HL-60/S4 (cell line): ENCODE measurements around the gene XRCC3.

Source experiments
- in situ Hi-C: fragments of 300-500 bp; cut with MboI; formaldehyde crosslinking; loops from 2 replicates; pipeline ENCODE4 v1.14.3; 2022; ENCODE audit warnings: low sequenced_read_pairs

The XRCC3 gene

DNA sequence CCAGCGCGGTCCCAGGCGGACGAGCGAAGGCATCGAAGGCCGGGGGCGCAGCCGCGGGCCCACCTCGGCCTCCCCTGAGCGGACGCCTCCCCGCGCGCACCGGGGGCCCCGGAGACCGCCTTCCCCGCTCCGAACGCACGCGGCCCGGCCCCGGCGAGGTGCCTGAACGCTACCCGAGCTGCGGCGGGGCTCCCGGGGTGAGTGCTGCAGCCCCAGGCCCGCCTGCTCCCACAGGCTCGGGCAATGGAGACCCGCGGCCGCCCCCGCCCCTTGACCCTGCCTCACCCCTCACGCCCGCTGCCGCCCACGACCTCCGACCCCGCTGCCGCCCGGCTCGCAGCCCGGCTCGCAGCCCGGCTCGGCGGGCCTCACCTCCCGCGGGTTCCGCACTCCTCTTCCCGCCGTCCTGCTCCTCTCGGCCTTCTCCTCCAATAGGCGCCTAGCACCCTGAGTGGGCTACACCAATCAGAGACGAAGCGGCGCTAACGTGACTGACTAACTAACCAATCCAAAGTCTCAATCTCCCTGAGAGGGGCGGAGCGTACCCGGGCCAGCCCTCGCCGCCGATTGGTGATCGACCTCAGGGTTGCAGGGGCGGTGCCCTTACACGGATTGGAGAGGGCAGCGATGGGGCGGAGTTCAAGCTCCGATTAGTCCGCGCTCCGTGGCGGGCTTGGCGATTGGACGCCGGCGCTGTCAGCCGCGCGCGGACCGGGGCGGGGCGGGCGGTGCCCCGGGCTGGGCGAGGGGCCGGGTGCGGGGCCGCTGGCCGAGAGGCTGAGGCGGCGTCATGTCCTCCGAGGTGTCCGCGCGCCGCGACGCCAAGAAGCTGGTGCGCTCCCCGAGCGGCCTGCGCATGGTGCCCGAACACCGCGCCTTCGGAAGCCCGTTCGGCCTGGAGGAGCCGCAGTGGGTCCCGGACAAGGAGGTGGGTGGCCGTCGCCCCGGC is at the start of gene XRCC3, which contains the start of gene ZFYVE21:
TSS of gene XRCC3 (minus strand) at position 400 of the 949 bp plus-strand sequence. CDS start 4,364 bp downstream, outside the sequence.
TSS of gene ZFYVE21 (plus strand) at position 759 of the 949 bp plus-strand sequence. CDS start at position 791, 32 bp downstream.
- in situ Hi-C loops, result no loop called here

DNA sequence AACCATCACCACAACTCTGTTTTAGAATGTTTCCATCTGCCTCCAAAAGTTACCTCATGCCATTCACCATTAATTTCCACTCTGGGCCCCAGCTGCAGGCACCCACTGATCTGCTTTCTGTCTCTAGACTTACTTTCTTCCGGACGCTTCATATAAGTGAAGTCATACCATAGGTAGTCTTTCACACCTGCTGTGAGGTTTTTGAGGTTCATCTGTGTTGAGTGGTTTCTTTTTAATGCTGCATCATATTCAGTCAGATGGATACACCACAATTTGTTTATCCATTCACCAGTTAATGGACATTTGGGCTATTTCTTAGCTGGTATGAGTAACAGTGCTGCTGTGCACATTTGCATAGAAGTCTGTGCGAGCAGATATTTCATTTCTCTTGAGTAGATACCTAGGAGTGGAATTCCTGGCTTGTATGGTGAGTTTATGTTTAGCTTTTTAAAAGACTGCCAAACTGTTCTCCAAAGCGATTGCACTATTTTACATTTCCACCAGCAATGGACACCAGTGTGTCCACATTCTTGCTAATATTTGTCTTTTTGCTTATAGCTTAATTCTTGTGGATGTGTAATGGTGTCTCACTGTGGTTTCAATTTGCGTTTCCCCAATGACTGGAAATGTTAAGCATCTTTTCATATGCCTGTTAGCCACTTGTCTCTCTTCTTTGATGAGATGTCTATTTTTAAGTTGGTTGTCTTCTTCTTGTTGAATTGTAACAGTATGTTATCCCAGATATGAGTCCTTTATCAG is 48.7 kb upstream of the XRCC3 start:
- in situ Hi-C loops, result no loop called here

DNA sequence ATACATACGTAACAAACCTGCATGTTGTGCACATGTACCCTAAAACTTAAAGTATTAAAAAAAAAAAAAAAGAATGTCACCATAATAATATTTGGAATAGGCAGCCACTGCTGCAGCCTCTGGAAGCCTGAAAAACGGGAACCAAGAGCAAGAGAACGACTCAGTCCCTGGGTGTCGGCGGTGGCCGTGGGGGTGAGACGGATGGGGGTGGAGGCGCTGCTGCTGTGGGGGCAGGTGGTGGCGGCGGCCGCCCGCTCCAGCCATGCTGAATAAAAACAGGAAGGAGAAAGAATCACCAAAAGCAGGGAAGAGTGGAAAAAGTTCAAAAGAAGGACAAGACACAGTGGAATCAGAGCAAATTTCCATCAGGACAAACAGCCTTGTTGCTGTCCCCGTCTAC is 47.3 kb upstream of the XRCC3 start:
- in situ Hi-C loops, result no loop called here

DNA sequence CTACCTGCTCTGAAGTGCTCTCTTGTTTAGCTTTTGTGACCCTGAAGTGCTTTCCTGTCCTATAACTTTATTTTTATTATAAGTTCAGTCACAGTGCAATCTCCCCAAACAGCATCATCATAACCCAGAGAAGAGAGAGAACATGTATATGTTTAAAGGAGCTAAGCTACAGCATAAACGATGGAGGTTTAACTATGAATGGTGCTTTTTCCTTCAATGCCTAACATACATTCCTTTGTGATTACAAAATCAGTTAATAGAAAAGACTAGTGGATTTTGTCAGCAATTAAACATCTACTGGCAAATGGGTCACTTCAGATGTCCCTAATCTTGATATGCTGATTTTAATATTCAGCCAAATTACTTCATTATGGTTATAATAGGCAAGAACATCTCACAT is 46.8 kb upstream of the XRCC3 start:
- in situ Hi-C loops, result no loop called here

DNA sequence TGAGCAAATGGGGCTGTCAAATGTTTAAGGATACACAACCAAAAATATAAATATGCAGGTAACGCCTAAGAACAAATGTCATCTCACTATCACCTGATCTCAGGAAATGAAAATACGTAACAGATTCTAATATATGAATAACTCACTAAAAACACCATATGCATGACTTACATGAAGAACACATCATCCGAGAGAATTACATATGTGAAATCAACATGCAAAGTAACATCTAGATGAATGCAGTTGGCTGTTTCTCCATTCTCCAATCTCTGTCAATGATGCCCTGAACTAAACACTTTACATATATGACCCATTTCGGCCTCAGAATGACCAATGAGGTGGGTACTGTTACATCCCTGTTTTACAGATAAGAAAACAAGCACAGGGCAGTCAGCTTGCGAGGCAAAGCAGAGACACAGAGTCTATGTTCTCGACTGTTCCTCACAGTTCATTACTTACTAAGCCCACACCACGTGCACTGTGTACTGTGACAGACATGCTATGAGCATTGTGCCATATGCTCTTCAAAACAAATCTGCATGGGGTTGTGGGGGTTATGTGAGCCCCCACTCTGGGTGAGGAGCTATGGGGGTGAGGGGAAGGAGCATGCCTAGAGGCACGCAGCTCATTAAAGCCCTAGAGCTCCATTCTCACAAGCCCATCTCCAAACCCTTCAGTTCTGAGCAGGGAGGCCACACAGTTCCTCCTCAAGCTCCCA is 43.0 kb upstream of the XRCC3 start:
- in situ Hi-C loops, result no loop called here

DNA sequence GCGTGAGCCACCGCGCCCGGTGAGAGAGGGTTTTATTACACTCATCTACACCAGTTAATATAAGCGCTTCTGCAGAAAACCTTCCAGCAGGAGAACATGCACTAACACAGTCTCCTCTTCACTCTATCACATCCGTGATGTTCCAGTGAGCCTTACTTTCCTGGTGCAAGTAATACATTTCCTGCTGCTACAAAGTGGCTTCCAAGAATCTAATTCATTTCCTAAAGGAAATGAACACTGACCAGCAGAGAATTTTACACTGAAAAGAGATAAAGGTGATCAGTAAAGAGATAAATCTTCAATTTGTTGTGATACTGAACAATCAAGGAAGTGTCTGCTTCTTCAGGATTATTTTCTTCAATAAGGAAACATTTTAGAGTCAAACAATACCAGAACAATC is 39.8 kb upstream of the XRCC3 start:
- in situ Hi-C loops, result no loop called here

DNA sequence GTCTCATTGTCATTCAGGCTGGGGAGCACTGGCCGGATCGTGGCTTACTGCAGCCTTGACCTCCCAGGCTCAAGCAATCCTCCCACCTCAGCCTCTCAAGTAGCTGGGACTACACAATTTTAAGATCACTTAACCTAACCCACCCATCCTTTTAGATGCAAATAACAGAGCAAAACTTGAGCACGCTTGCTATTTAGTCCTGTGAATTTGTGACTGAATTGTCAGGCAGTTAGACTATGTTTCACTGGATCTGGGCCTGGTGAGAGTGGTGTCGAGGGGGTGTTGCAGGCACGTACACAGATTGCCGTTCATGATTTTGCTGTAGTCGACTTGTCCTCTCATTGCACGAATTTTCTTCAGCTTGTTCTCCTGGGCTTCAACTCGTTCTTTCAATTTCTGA is 38.5 kb upstream of the XRCC3 start:
- in situ Hi-C loops, result no loop called here

DNA sequence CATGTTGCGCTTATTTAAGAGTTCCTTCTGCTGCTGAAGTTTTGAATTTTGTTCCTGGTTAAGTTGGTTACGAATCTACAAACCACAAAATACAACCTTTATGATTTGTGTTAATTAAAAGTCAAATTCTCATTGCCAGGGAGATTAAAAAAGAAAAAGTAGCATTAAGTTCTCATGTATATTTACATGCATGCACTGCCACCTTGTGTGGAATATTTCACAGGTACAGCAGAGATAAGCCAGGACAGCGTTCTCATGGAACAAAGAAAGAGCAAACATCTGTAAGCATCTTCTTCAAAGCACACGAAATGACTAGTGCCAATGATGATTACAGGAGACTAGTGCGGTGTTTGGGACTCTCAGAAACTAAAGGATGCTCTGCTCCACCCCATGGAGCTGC is 34.6 kb upstream of the XRCC3 start:
- in situ Hi-C loops, result no loop called here

DNA sequence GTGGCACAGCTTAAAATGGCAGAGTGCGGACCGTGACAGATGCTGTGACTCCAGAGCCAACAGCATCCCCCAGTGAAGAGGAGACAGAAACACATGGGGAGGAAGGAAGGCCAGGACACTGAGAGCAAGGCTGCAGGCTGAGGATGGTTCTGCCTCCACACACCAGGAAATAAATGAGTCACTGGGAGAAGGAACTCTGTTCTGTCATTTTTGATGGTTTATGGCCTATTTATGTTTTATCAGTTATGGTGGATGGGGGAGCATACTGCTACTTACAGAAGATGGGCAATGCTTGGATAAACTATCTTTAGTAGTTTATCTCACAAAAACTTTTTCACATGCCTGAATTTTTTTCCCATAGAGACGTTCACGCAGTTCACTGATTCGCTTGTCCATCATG is 34.2 kb upstream of the XRCC3 start:
- in situ Hi-C loops, result no loop called here

DNA sequence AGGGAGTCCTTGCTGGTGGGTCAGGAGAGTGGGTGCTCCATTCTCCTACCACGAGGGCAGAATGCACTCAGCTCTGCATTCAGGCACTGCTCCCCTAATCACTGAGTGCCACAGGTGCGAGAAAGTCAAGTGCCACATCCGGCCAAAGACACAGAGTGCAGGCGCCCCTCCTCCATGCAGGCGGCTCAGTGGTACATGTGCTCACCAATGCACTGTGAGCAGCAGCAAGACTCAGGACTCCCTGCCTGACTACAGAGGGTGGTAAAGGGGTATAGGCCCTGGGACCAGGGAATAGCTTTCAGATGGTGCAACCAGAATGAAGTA is 33.2 kb upstream of the XRCC3 start:
- in situ Hi-C loops, result no loop called here

DNA sequence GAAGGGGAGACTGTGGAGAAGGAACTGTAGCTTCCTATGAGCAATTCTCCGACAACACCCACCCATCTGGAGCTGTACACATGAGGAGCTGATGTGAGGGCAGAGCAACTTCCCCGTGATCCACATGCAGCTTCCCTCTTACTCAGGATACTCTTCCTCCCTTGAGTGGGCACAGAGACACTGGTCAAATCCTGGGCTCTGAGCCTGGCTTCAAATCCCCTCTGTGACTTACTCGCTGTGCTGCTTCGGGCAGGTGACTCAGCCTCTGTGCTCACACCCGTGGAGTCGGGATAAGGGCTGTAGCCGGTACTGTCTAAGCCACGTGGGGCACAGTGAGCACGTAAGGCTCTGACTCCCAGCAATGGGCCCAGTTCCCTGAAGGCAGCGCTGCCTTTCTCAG is 31.4 kb upstream of the XRCC3 start:
- in situ Hi-C loops, result no loop called here

DNA sequence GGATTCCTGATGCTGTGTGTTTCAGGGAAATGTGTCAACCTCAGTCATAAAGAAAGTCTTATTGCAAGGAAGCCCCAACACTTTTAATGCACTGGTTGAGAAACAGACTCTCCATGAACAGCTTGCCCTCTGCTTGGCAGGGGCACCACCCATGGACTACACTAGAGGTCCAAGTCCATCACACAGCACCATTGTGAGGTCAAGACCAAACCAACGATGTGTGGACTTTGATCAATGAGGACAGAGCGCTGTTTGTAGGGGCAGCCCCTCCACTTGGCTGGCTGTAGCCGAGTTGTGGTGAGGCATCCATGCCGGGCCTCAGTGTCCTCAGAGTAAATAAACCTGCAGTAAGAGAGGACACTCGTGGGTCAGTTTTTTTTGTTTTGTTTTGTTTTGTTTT is 30.2 kb upstream of the XRCC3 start:
- in situ Hi-C loops, result no loop called here

DNA sequence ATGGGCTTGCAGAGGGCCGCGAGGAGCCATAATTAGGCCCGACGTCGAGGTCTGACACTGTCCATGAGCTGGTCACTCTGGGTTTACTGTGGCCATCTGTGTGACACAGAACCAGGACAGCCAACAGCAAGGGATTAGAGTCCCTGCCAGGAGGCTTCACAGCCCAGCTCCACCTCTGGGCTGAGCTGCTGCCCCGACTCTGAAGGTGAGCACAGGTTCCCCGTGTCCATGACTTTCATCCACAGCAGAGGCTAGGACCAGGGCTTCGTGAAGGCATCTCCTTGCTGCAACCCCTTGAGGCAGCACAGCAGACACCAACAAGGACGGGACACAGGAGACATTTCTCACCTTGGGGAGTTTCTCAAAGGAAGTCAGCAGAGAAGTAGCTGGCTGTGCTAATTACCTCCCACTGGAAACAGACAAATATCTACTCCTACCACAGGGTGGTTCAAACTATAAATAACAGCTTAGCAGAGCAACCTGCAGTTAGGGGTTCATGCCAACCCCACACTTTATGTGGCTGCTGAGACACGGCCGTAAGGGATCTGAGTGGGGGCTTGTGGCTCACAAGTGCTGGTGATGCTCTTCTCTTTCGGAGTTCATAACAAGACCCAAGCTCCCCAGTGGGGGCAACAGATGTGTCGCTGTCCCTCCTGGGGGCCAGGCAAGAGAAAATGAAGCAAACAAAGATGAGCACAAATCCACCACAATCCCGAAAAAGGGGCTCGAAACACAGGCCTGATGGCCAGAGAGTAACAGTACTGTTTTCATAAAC is 29.6 kb upstream of the XRCC3 start:
- in situ Hi-C loops, result no loop called here

DNA sequence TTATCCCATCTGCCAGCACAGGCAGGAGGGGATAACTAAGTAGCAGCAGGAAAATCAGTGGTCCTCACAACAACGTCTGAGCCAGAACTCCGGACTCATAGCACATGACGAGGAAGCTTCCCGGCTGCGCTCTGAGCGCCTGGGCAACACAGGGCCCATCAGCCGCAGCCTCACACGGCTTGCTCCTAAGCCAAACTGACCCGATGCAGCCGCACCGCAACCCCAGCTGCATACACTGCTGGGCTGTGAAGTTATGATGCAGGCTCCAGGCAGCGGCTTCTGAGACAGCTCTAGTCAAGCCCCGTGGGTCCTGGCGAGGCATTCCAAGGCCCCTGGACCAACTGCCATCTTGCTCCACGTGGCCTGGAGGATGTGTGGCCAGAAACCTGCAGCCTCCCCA is 28.4 kb upstream of the XRCC3 start:
- in situ Hi-C loops, result no loop called here

DNA sequence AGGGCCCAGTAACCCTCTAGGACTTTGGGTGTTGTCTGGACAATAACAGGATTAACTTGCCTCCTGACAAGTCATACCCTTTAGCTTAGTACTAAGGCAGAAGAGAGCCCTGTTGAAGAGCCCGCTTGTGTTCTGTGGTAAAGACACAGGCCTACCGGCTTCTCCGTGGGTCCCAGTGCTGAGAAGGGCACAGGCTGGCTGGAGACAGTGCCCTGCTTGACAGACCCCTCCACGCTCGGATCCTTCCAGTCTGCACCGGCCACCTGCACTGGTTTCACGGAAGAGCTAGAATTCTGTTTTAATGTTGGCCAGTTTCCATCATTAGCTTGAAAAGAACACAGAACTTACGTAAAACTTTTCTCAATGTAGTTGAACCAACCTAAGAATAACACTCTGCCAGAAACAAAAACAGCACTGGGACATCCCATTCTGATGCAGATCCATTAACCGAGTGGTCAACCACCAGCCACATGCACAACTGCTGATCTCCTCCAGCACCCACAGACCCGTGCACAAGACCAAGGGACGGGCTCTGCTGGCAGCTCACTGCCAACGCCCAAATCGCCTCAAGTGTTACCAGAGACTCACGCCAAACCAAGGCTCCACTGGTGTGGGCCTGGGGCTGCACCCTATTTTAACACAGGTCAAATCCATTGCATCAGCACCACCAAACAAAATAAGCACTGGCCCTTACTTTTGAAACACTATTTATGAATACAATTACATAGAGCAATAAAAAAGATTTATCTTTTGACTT is 27.4 kb upstream of the XRCC3 start:
- in situ Hi-C loops, result no loop called here

DNA sequence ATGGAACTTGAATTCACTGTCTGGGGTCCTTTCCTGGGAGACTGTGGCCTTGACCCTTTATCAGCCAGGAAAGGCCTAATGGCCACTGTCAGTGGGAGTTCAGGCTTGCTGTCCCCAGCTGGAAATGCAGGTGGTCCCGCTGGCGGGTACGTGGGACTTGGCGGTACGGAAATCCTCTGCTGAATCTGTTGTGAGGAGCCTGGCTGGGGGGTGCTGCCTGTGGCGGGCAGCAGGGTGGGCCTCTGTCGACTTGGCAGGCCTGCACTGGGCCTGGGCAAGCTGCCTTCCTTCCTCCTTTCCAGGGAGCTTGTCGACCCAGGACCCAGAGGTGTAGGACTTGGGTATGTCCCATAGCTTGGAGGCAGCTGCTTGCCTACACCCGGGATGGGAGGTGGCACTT is 26.6 kb upstream of the XRCC3 start:
- in situ Hi-C loops, result no loop called here

DNA sequence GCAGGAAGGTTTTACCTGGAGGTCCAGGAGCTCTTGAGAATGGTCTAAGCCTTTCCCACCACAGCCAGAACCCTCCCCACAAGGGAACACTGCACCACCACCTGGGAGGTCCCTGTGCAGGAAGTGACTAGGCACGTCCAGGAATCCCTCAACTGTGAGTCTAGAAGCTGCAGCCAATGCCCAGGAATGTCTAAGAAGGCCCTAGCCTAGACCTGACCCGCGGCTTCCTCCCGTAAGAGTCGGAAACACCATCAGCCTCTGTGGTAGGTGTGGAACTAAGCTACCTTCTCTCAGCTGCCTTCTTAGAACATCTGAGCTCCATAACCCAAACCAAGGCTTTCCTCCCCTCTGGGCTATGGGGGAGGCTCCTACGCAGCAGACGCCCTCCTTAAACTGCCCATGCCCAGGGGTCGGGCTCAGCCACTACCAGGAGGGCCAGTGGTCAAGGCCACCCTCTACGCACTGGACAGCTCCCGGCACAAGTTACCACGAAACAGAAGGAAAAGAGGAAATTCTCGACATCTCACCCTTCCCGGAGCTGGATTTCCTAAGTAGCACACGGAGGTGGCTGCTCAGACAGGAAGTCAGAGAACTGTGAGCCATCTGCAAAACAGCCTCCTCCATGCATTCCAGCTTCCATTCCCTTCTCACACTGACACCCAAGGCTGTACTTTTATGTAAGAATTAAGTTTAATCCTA is 25.9 kb upstream of the XRCC3 start:
- in situ Hi-C loops, result no loop called here

DNA sequence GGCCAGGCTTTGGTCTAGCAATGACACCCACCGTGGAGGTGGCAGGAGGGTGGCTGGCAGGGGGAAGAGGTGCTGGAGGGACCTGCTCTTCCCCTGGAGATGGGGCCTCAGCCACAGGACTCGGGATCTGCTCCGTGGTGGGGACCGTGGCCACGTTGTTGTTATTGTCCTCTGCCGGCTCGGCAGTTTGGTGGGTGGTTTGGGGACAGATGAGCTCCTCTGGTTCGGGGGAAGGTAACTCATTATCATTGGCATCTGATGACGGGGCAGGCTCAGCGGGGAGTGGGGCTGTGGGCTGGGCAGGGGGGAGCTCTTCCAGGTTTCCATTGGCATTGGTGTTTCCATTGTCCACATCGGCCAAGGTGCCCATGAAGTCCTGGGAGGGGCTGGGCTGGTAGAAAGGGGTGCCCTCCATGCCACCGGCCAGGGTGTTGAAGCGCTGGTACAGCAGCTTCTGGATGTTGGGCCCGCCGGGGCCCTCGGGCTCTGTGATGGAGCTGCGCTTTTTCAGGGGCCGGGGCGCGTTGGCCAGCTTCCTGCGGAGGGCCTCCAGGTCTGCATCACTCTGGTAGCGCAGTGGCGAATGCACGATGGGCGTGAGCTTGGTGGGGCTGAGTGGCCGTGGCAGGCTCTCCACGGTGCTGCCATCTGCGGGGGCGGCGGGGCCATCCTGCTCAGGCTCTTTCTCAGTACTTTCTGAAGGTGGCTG is 24.7 kb upstream of the XRCC3 start:
- in situ Hi-C loops, result no loop called here

DNA sequence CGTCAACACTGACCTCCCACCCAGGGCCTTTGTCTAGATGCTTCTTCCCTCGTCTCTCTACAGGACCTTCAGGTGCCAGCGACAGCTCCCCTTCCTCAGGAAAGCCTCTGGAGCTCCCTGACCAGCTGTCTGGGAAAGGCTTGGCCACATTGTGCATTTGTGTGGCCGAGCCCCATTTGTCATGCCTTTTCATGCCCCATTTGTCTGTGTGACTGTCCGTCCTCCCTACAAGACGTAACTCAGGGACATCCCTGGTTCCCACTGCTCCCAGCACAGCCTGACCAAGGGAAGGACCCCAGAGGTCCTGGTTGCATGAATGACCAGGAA is 24.2 kb upstream of the XRCC3 start:
- in situ Hi-C loops, result no loop called here
